ENCODE results near the gene ZNF326.

GRCh38 chr1:89959719-89960118 lies 35.2 kb upstream of the ZNF326 start:
- TF ChIP-seq, protein P1, sequence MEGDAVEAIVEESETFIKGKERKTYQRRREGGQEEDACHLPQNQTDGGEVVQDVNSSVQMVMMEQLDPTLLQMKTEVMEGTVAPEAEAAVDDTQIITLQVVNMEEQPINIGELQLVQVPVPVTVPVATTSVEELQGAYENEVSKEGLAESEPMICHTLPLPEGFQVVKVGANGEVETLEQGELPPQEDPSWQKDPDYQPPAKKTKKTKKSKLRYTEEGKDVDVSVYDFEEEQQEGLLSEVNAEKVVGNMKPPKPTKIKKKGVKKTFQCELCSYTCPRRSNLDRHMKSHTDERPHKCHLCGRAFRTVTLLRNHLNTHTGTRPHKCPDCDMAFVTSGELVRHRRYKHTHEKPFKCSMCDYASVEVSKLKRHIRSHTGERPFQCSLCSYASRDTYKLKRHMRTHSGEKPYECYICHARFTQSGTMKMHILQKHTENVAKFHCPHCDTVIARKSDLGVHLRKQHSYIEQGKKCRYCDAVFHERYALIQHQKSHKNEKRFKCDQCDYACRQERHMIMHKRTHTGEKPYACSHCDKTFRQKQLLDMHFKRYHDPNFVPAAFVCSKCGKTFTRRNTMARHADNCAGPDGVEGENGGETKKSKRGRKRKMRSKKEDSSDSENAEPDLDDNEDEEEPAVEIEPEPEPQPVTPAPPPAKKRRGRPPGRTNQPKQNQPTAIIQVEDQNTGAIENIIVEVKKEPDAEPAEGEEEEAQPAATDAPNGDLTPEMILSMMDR (IDR thresholded peaks at IDR 0.05), result no peak
- no peak for TF ChIP-seq POLR2A (IDR thresholded peaks at IDR 0.05)
